NOMO-1 treated with dmso at 0.1 percent for 144 hours (cell line): ENCODE data around the gene SCN8A.
A peak's percentile ranks its signal among the peaks of the same experiment; 100 is the strongest.
"Not testable (repeated sequence)": the region's sequence is repeated elsewhere in the genome, so short reads cannot be mapped to it uniquely, and the experiment has no call there.

ENCODE experiments used
- DNase-seq: peaks from one replicate; lab custom pipeline; 2025; ENCODE audit not compliant: unreplicated experiment; lab: John Stamatoyannopoulos, UW

The SCN8A gene

GRCh38 chr12:51827925-51828818 is 237.1 kb downstream of the SCN8A start:
- no peak for DNase-seq

DNA sequence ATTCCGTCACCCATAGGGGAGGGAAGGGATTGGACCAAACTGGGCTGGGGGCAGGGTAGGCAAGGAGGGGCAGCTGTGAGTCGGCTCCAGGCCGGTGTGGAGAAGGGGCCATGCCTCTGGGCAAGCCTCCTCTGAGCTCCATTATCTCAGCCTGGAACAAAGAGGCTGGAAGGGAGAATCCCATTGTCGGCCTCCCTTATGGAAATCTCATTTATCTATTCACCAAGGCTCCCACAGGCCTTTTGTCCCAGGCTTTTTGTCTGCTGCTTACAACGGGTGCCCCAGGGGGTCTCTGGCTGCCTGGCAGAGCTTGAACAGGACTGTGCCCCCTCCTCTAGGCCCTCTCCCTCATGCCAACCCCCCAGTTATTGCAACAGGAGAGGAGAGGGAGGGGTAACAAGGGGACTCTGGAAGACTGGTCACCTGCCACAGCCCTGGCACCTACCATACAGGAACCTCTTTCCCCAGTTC is 238.0 kb downstream of the SCN8A start:
- no peak for DNase-seq

DNA sequence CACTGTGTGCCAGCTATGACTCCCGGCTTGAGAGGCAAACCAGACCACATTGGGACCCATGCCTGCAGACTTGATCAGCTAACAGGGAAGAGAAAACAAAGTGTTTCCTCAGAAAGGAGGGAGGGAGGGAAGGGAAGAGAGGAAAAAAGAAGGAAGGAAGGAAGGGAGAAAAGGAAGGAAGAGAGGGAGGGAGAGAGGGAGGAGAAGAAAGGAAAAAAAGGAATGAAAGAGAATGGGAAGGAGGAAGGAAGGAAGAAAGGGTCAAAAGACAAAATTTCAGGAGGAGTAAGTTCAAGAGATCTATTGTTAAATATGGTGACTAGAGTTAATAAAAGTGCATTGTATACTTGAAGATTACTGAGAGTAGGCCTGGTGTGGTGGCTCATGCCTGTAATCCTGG is 238.6 kb downstream of the SCN8A start:
- no peak for DNase-seq

DNA sequence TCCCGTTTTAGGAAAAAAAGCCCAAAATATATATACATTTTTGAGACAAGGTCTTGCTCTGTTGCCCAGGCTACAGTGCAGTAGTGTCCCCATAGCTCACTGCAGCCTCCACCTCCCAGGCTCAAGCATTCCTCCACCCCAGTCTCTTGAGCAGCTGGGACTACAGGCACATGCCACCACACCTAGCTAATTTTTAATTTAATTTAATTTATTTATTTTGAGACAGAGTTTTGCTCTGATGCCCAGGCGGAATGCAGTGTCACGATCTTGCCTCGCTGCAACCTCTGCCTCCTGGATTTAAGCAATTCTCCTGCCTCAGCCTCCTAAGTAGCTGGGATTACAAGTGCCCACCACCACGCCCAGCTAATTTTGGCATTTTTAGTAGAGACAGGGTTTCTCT is 240.8 kb downstream of the SCN8A start:
- not testable (repeated sequence) for DNase-seq

- DNase-seq: peak; percentile 69
Measured at GRCh38 chr12:51832354-51833107, 241.5 kb downstream of the SCN8A start.

GRCh38 chr12:51833448-51834227 is 242.6 kb downstream of the SCN8A start:
- DNase-seq: no peak

- no peak for DNase-seq
Measured at GRCh38 chr12:51834411-51834810, 243.4 kb downstream of the SCN8A start.

DNA sequence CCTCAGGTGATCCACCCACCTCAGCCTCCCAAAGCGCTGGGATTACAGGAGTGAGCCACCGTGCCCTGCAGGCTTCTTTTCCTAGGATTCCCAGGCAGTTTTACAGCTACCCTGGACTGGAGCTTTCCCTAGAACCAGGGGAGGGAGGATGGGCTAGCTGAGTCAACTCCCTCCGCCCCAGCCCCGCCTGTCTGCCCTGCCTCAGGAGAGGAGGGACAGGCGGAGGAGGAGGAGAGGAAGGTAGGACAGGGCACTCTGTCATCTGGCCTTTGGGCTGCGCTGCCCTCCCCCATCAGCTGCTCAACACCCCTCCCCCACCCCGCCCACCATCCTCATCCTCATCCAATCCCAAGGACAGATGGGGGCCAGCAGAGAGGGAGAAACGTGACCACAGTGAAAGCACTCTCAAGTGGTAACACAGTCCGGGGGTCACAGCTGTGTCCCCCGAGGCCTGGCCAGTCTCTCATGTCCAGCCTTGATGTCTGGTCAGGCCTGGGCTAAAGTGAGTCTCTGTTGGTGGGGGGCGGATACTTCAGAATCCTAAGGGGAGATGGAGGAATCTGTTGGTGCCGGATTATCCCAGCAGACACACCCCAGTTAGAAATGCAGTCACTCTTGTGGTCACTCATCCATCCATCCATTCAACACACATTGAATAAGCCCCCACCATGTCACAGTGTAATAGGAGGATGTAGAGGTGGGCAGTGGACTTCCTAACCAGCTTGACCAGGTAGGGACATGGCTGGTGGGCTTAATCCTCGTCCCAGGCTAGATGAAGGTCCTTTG is 245.2 kb downstream of the SCN8A start:
- DNase-seq: no peak

DNA sequence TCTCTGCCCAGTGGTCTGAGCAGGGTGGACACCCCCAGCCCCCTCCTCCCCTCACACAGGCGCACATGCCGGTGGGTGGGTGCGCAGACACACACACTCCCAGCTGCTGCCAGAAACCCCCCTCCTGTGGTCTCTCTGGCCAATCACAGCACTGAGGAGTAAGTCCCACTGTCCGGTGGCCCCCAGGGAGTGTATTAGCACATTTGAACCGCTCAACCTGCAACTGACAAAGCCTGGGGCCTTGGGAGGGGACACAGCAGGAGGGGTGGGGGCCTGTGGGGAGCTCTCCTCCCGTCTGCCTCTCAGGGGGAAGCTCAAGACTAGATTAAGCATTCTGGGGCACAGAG is 245.8 kb downstream of the SCN8A start:
- DNase-seq: no peak

DNA sequence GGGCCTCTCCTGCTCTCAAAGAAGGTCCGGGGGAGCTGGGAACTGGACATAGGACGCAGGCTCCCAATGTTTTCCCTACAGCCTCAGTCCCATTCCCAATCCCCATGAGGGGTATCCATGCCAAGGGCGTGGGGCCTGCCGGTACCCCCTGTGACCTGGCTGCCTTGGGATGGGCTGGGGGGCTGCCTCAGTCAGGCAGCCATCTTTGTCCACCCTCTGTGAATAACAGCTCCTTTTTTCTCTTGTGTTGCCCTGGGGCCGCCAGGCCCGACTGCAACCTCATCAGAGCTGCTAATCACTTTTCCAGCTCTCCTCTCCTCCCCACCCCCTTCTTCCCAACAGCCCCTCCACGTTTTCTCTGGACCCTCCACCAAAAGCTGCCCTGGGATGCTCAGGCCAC is 246.3 kb downstream of the SCN8A start:
- DNase-seq: no peak

- DNase-seq: no peak
Measured at GRCh38 chr12:51838036-51838435, 247.0 kb downstream of the SCN8A start.

- no peak for DNase-seq
Measured at GRCh38 chr12:51838762-51839161, 247.7 kb downstream of the SCN8A start.

GRCh38 chr12:51839310-51839947 is 248.4 kb downstream of the SCN8A start:
- no peak for DNase-seq

- DNase-seq: no peak
Measured at GRCh38 chr12:51840966-51841365, 249.9 kb downstream of the SCN8A start.

GRCh38 chr12:51841727-51842126 is 250.7 kb downstream of the SCN8A start:
- DNase-seq: no peak

- no peak for DNase-seq
Measured at GRCh38 chr12:51844854-51845253, 253.8 kb downstream of the SCN8A start.

DNA sequence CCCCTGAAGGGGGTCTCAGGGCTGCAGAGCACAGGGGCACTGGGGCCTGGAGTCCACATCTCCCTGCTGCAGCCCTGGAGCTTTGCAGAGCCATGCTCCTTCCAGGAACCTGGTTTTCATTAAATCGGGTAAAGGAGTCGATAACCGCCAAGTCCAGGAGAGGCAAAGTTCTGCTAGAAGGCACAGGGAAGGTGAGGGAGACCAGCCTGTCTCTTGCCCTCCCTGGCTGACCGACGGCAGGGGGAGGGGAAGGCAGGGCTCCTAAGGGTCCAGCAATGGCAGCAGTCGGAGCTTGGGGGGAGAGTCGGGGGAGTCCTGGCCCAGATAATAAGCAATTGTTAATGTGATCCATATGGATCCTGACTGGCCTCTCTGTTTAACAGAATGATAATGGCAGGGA is 254.4 kb downstream of the SCN8A start:
- DNase-seq: no peak

GRCh38 chr12:51846271-51846691 is 255.2 kb downstream of the SCN8A start:
- DNase-seq: no peak

- no peak for DNase-seq
Measured at GRCh38 chr12:51846911-51847642, 256.0 kb downstream of the SCN8A start.
